HT1080 (cell line): ENCODE data around the gene FBXL3. TPM values are rescaled to one million over a fixed set of nuclear protein-coding genes. Genes with fewer than 3 reads are reported as not detected.
"Not testable (repeated sequence)": the region's sequence is repeated elsewhere in the genome, so short reads cannot be mapped to it uniquely, and the experiment has no call there.

Experiments
- DNase-seq: peaks from one replicate; pipeline ENCODE4 v3.0.0-alpha.2; 2015; ENCODE audit warnings: low read depth
- total RNA-seq: library from RNA; depleted of rRNA; stranded (reverse); fragments of >200 nt; shearing (Covaris generic); gene quantifications from 2 replicates; pipeline ENCODE4 v1.2.3, GENCODE V29; 2014

Gene FBXL3
- total RNA-seq, 1 experiment from 2014 or later = 39.0 TPM

DNA sequence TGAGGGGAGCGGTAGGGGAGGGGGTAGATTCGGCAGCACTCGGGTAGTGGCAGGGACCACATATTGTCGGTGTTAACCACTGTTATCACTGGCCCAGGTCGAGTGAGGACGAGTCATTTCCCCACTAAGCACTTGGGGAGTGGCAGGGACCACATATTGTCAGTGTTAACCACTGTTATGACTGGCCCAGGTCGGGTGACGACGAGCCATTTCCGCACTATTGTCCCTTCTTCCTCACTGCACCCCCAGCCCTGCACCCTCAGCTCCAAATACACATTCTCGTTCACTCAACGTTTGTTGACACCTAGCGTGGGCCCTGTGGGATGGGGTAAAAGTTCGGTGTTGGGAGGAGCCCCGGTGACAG lies 35.5 kb downstream of the FBXL3 start:
- DNase-seq = peak; percentile 52

- no peak for DNase-seq
These were observed 43.3 kb downstream of the FBXL3 start for GRCh38 chr13:76983676-76984075.

DNA sequence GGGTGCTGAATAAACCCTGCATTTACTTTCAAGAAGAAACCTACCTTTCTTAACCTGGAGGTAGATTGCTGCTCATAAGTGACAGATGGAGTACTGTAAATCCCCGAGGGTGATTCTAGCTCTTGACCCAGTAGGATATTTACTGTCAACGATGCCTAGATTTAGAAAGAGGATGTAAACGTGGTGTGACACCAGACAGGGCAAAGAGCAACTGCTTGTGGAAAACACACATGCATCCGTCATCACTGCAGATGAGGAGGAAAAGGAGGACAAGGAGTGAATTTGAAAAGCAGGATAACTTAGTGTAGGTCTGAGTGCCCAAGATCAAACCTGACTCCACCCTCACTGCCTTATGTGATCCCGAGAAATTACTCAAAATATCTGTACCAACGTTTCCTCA lies 44.9 kb downstream of the FBXL3 start:
- no peak for DNase-seq

DNA sequence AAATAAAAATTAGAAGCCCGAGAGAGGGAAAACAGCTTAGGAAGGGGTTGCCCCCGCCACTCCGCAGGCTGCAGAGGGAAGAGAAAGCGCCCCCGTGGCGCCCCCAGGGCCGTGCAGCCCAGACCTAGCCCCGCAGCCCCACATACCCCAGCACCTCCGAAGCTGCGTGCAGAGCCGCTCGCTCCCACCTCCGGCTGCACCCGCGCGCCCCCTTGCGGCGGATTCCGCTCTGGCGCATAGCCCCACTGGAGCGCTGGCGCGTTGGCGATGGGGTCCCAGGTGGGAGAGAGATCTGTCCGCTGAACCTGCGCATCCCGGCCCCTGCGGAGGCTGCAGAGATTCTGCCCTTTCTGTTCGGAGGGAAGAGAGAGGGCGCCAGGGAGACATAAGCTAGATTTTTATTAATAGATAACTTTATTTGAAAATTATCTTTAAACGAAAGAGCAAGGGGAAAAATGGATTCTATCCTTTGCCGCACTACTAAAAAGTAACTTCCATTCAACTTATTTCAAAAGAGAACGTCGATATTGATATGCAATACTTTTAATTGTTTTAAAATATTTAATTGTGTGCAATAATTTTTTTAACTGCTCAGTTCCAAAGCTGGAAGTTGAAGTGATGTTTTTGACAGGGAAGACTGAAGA lies 46.8 kb downstream of the FBXL3 start:
- DNase-seq = peak; percentile 61

- no peak for DNase-seq
These were observed 50.0 kb downstream of the FBXL3 start for GRCh38 chr13:76976929-76977328.

- DNase-seq = peak; percentile 10
These were observed 50.5 kb downstream of the FBXL3 start for GRCh38 chr13:76976490-76976889.

DNA sequence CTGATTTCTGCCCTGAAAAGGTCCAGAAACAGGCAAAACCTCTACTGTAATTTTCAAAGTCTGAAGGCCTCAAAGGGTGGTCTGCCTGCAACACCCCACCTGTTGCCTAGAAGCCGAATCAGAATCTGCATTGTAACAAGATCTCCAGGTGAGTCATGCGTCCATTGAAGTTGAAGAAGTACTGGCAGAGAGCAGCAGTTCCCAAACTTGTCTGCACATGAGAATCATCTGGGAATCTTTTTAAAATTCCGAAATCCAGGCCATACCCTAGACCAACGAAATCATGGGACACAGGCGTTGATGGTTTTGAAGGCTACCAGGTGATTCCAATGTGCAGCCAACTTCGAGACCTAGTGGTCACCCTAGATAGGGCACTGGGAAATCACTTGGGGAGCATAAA lies 51.1 kb downstream of the FBXL3 start:
- DNase-seq = no peak

DNA sequence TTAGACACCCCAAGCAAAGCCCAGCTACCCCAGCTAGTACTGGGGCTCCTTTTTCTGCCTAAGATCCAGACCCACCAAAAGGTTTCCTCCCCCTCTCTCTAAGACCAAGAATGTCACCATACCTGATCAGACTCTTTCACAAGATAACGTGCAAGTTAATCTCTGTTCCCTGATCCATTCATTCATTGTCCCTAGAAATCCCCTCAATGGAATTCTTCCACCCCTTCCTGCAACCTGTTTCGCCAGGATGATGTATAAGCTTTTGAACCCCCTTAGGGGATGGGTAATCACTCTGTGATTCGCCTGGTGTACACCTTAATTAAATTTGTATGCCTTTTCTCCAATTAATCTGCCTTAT lies 52.4 kb downstream of the FBXL3 start:
- no peak for DNase-seq

GRCh38 chr13:76973920-76974617 lies 52.9 kb downstream of the FBXL3 start:
- no peak for DNase-seq

GRCh38 chr13:76971851-76972829 lies 54.8 kb downstream of the FBXL3 start:
- no peak for DNase-seq

DNA sequence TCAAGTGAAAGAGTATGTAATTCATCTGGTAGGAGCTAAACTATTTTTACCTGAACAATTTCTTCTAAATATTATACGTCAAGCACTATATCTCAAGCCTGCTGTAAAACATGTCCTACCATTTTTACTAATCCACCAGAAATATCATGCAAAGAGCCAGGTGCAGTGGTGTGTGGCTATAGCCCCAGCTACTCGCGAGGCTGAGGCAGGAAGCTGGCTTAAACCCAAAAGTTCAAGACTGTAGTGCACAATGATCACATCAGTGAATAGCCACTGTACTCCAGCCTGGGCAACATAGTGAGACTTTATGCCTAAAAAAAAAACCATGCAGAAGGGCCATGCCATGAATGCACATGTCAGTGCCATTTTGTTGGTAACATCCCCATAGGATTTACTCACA lies 55.7 kb downstream of the FBXL3 start:
- DNase-seq = no peak

- peak; percentile 51 for DNase-seq
These were observed 57.2 kb downstream of the FBXL3 start for GRCh38 chr13:76969488-76970365.

GRCh38 chr13:76968041-76968440 lies 58.9 kb downstream of the FBXL3 start:
- DNase-seq = no peak

DNA sequence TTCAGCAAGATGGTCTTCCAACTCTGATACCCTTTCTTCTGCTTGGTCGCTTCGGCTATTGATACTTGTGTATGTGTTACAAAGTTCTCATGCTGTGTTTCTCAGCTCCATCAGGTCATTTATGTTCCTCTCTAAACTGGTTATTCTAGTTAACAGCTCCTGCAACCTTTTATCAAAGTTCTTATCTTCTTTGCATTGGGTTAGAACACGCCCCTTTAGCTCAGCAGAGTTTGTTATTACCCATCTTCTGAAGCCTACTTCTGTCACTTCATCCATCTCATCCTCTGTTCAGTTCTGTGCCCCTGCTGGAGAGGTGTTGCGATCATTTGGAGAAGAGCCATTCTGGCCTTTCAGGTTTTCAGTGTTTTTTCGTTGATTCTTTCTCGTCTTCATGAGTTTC lies 59.9 kb downstream of the FBXL3 start:
- DNase-seq = no peak

DNA sequence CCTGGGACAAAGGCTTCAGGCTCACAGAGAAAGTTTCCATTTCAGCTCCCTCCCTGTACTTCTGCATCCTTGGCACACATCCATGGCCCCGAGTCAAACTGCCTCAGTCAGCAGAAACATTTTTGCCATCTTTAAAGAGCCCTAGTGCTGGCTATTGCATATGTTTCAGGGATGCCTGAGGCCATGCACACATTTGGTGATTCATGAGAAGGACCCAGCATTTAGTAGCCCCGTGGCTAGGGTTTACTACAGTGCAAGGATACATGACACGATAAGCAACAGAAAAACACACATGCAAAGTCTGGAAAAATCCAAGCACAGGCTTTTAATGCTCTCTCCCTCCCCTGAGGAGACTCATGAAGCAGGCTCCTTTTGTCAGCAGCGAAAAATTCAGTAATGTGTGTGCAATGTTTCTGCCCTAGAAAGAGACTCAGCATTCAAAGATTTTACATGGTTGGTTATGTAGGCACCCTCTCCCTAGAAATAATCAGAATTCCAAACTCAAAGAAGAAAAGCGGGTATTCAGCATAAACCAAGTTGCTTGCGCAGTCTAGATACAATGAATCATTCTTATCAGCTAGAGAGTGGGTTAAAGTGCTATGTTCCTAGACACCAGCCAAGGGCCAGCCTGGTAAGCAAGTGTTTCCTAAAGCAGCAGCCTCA lies 61.1 kb downstream of the FBXL3 start:
- DNase-seq = peak; percentile 13

DNA sequence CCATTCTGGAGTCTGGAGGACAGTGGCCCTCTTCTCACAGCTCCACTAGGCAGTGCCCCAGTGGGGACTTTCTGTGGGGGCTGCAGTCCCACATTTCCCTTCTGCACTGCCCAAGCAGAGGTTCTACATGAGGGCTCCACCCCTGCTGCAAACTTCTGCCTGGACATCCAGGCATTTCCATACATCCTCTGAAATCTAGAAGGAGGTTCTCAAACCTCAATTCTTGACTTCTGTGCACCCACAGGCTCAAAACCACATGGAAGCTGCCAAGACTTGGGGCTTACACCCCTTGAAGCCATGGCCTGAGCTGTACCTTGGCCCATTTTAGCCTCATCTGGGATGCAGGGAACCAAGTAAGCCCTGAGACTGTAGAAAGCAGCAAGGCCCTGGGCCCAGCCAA lies 67.2 kb downstream of the FBXL3 start:
- not testable (repeated sequence) for DNase-seq

DNA sequence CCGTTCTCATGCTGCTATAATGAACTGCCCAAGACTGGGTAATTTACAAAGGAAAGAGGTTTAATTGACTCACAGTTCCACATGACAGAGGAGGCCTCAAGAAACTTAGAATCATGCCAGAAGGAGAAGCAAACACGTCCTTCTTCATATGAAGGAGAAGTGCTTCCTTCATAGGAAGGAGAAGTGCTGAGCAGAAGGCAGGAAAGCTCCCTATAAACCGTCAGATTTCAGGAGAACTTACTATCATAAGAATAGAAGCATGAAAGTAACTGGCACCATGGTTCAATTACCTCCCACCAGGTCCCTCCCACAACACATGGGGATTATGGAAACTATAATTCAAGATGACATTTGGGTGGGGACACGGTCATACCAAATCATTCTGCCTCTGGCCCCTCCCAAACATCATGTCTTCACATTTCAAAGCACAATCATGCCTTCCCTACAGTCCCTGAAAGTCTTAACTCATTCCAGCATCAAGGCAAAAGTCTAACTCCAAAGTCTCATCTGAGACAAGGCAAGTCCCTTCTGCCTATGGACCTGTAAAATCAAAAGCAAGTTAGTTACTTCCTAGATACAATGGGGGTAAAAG lies 68.0 kb downstream of the FBXL3 start:
- no peak for DNase-seq

GRCh38 chr13:76955661-76956060 lies 71.3 kb downstream of the FBXL3 start:
- DNase-seq = no peak
